OCI-LY1 (cell line): Measurements from ENCODE around the gene PPP2R3C.
A peak's percentile ranks its signal among the peaks of the same experiment; 100 is the strongest.

ENCODE experiments used
- H2AFZ ChIP-seq: fragments of 200-600 bp; sonication (generic), shearing (Covaris generic); 2 replicates; pipeline ENCODE4 v1.6.0; 2014; ENCODE audit warnings: antibody characterized with exemption, mild to moderate bottlenecking, low read length
- H3F3A ChIP-seq: fragments of 200-600 bp; sonication (generic), shearing (Covaris generic); 2 replicates; pipeline ENCODE4 v1.6.0; 2014; ENCODE audit warnings: mild to moderate bottlenecking, antibody characterized with exemption, low read length, moderate library complexity; ENCODE audit not compliant: insufficient read depth
- H3K27ac ChIP-seq: fragments of 200-600 bp; sonication (generic); 2 replicates; pipeline ENCODE4 v1.5.1; 2014; ENCODE audit warnings: low read length, mixed run types, mild to moderate bottlenecking, low read depth; ENCODE audit not compliant: poor library complexity, severe bottlenecking
- H3K27me3 ChIP-seq: fragments of 200-600 bp; sonication (generic); 2 replicates; pipeline ENCODE4 v1.6.0; 2014; ENCODE audit warnings: antibody characterized with exemption, mild to moderate bottlenecking, low read length, moderate library complexity; ENCODE audit not compliant: insufficient read depth
- H3K36me3 ChIP-seq: fragments of 200-600 bp; sonication (generic); 2 replicates; pipeline ENCODE4 v1.6.1; 2014; ENCODE audit warnings: mild to moderate bottlenecking, antibody characterized with exemption, low read length, moderate library complexity, mixed read lengths; ENCODE audit not compliant: insufficient read depth
- H3K4me1 ChIP-seq: fragments of 200-600 bp; sonication (generic); 2 replicates; pipeline ENCODE4 v1.5.1; 2014; ENCODE audit warnings: mild to moderate bottlenecking, low read length, moderate library complexity; ENCODE audit not compliant: insufficient read depth, severe bottlenecking
- H3K4me2 ChIP-seq: fragments of 200-600 bp; sonication (generic), shearing (Covaris generic); 2 replicates; pipeline ENCODE4 v1.6.1; 2014; ENCODE audit warnings: low read length
- H3K4me3 ChIP-seq: fragments of 200-600 bp; sonication (generic); 2 replicates; pipeline ENCODE4 v1.5.1; 2014; ENCODE audit warnings: low read length, low read depth, mild to moderate bottlenecking, mixed read lengths; ENCODE audit not compliant: poor library complexity, severe bottlenecking
- H3K79me2 ChIP-seq: fragments of 200-600 bp; shearing (Covaris generic); 2 replicates; pipeline ENCODE4 v1.6.1; 2016; ENCODE audit warnings: mixed run types, low read length, mixed read lengths; ENCODE audit not compliant: insufficient read depth
- H3K9ac ChIP-seq: fragments of 200-600 bp; sonication (generic), shearing (Covaris generic); 2 replicates; pipeline ENCODE4 v1.6.1; 2014; ENCODE audit warnings: mild to moderate bottlenecking, low read length, mixed read lengths
- H3K9me2 ChIP-seq: fragments of 200-600 bp; sonication (generic), shearing (Covaris generic); 2 replicates; pipeline ENCODE4 v1.6.1; 2014; ENCODE audit warnings: low read depth, mild to moderate bottlenecking, low read length, mixed read lengths
- H3K9me3 ChIP-seq: fragments of 200-600 bp; shearing (Covaris generic); 2 replicates; pipeline ENCODE4 v1.6.1; 2014; ENCODE audit warnings: low read length, mixed read lengths
- H4K20me1 ChIP-seq: fragments of 200-600 bp; sonication (generic), shearing (Covaris generic); 2 replicates; pipeline ENCODE4 v1.6.0; 2016; ENCODE audit warnings: mild to moderate bottlenecking, low read length; ENCODE audit not compliant: insufficient read depth
- EZH2 ChIP-seq: fragments of 200-600 bp; sonication (generic), shearing (Covaris generic); IDR thresholded peaks from 2 replicates; pipeline ENCODE4 v1.8.0; 2017; ENCODE audit warnings: borderline replicate concordance, mixed run types, mild to moderate bottlenecking, antibody characterized with exemption, low read length, moderate library complexity, mixed read lengths
- TF ChIP-seq, protein P1 (sequence below): fragments of 200-600 bp; sonication (generic), shearing (Covaris generic); IDR thresholded peaks from 2 replicates; pipeline ENCODE4 v1.5.1; 2017; ENCODE audit warnings: mild to moderate bottlenecking, antibody characterized with exemption, low read length, moderate library complexity, mixed read lengths

PPP2R3C gene

DNA sequence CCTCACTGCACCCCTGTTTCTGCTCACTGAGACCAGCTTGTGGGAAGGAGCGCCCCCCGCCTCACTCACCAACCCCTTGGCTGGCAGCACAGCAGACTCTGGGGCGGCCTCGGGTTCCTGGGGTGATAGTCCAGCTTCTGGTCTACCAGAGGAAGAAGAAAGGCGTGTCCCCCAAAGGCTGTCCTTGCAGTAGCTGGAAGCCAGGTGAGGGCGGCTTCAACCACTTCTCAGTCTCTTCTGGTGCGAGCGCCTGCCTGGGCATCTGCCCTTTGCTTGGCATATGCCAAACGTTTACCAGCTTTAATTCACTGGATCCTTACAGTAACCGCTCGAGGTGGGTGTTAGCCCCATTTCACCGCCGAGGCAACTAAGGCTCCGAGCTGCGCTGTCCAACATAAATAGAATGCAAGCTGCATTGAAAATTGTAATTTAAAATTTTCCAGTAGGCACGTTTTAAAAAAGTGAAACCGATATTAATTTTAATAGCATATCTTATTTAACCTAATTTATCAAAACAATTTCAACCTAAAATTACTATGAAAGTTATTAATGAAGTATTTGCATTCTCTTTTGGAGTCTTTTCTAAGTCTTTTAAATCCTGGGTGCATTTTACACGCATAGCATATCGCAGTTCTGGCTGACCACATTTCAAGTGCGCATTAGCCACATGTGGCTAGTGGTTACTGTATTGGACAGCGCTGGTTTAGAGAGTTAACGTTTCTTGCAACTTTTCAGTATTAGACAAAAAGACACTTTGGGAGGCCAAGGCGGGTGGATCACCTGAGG lies 74.8 kb downstream of the PPP2R3C start:
- Histone ChIP-seq H3K36me3 (no peaks in the 10 kb centered on the region), H2AFZ (no peak overlapping the region), H3K27me3 (no peaks in the 10 kb centered on the region), H4K20me1 (no peaks in the 10 kb centered on the region), H3K4me3 (peak overlapping the region; percentile 73), H3K27ac (peak overlapping the region; percentile 56), H3K9me3 (no peaks in the 10 kb centered on the region), H3K4me2 (peak overlapping the region; percentile 85), H3K9me2 (no peaks in the 10 kb centered on the region), H3K9ac (peak overlapping the region; percentile 75), H3K4me1 (peaks cover 18% of the 10 kb centered on the region), H3F3A (no peaks in the 10 kb centered on the region), H3K79me2 (no peaks in the 10 kb centered on the region)
- TF ChIP-seq, protein P1, sequence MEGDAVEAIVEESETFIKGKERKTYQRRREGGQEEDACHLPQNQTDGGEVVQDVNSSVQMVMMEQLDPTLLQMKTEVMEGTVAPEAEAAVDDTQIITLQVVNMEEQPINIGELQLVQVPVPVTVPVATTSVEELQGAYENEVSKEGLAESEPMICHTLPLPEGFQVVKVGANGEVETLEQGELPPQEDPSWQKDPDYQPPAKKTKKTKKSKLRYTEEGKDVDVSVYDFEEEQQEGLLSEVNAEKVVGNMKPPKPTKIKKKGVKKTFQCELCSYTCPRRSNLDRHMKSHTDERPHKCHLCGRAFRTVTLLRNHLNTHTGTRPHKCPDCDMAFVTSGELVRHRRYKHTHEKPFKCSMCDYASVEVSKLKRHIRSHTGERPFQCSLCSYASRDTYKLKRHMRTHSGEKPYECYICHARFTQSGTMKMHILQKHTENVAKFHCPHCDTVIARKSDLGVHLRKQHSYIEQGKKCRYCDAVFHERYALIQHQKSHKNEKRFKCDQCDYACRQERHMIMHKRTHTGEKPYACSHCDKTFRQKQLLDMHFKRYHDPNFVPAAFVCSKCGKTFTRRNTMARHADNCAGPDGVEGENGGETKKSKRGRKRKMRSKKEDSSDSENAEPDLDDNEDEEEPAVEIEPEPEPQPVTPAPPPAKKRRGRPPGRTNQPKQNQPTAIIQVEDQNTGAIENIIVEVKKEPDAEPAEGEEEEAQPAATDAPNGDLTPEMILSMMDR = no peak
- no peak for TF ChIP-seq EZH2

DNA sequence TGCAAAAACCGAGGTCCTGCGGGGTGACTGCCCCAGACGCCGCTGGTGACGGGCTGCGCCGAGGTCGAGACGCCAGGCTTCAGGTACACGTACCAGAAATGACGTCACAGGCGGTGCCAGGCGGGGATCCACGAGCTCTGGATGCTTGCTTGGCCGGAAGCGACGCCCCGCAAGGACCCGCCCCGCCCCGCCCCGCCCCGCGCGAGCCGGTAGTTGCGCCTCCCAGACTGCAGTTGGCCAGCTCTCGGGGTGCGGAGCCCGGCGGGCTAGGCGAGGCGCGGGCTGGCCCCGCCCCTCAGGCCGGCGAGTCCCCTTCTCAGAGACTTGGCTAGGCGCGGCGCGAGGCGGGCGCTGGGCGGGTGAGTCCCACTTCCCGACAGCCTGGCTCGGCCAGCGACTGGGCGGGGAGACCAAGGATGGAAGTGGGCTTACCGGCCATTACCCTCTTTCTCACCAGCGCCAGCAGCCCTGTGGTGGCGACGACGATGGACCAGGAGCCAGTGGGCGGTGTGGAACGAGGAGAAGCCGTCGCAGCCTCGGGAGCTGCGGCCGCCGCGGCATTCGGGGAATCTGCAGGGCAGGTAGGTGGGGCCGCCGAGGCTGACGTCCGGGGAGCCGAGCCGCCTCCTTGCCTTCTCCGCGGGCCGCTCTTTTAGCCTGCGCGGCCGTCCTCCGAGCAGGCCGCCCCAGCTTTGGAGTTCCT lies 75.6 kb downstream of the PPP2R3C start, which contains the start of gene FAM177A1:
FAM177A1 (plus strand) TSS at position 225 of the 703 bp plus-strand sequence; CDS start at position 417, 192 bp downstream.
- H3F3A ChIP-seq = 0 out of 2 replicates have a peak, but pooled peaks cover 3% of the 10 kb centered on the region
- peak within 1 kb of the TSS; percentile 75 for H3K9ac ChIP-seq
- H3K4me1 ChIP-seq = peaks cover 18% of the 10 kb centered on the region
- H3K4me2 ChIP-seq = peak within 1 kb of the TSS; percentile 85
- no peaks in the 10 kb centered on the region for H4K20me1 ChIP-seq
- H3K4me3 ChIP-seq = peak within 1 kb of the TSS; percentile 73
- H2AFZ ChIP-seq = peak within 1 kb of the TSS; percentile 7; the same call in 1 of the 2 replicates
- H3K36me3 ChIP-seq = no peaks in the 10 kb centered on the region
- H3K9me3 ChIP-seq = no peaks in the 10 kb centered on the region
- peak within 1 kb of the TSS; percentile 68 for H3K27ac ChIP-seq
- no peak for TF ChIP-seq EZH2
- TF ChIP-seq, protein P1 = no peak
- H3K79me2 ChIP-seq = no peaks in the 10 kb centered on the region
- H3K9me2 ChIP-seq = no peaks in the 10 kb centered on the region
- H3K27me3 ChIP-seq = no peaks in the 10 kb centered on the region

DNA sequence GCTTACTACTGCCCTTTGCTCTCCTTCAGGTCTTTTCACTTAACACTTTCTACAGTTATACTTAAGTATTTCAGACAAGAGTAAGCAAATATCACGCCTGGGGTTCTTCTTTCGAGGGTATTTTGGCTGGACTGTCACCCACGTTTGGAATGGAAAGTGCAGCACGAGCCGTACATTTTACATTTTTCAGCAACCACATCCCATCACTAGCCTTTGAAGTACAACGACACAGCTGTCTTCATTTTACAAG lies 76.1 kb downstream of the PPP2R3C start:
- no peaks in the 10 kb centered on the region for H3K27me3 ChIP-seq
- TF ChIP-seq, protein P1 = no peak
- TF ChIP-seq EZH2 = no peak
- H3K79me2 ChIP-seq = no peaks in the 10 kb centered on the region
- H3K4me3 ChIP-seq = peak overlapping the region; percentile 73
- peak overlapping the region; percentile 68 for H3K27ac ChIP-seq
- H3K9me2 ChIP-seq = no peaks in the 10 kb centered on the region
- peak overlapping the region; percentile 7; the same call in 1 of the 2 replicates for H2AFZ ChIP-seq
- H3K4me2 ChIP-seq = peak overlapping the region; percentile 85
- H3K9me3 ChIP-seq = no peaks in the 10 kb centered on the region
- H3K36me3 ChIP-seq = no peaks in the 10 kb centered on the region
- peaks cover 18% of the 10 kb centered on the region for H3K4me1 ChIP-seq
- 0 out of 2 replicates have a peak, but pooled peaks cover 3% of the 10 kb centered on the region for H3F3A ChIP-seq
- no peaks in the 10 kb centered on the region for H4K20me1 ChIP-seq
- H3K9ac ChIP-seq = peak overlapping the region; percentile 70
